Activated CD8-positive, alpha-beta memory T cell treated with anti-CD3 and anti-CD28 coated beads for 36 hours (primary cell): ENCODE measurements around the gene RPF1. TPM values are rescaled to one million over a fixed set of nuclear protein-coding genes. Genes with fewer than 3 reads are reported as not detected.
"Not testable (repeated sequence)": the region's sequence is repeated elsewhere in the genome, so short reads cannot be mapped to it uniquely, and the experiment has no call there.

Experiments used
- CTCF ChIA-PET: fragments of 350-600 bp; sonication (Branson Sonifier 250); formaldehyde crosslinking; loops from one replicate; lab custom pipeline; 2021; ENCODE audit warnings: antibody characterized with exemption; lab: Charles Lee
- POLR2A ChIA-PET: fragments of 350-600 bp; sonication (Branson Sonifier 250); formaldehyde crosslinking; loops from one replicate; lab custom pipeline; 2021; ENCODE audit warnings: antibody characterized with exemption; lab: Charles Lee
- total RNA-seq, 2 experiments: library from RNA; stranded (reverse); gene quantifications; one replicate each; pipeline ENCODE4 v1.2.3, GENCODE V29; 2021

RPF1 gene
- total RNA-seq = 10 to 100 TPM; 60.2 to 62.4 TPM

- POLR2A ChIA-PET = interaction anchor here (1.4 to 2.1 kb wide), 4 partner anchors 25 to 94 kb away, joined by 4 to 10 read pairs (median 8); partner anchors contain the start of genes CTBS, GNG5 and SPATA1
- CTCF ChIA-PET = interaction anchor here (0.8 to 1.9 kb wide), 3 partner anchors 20 to 141 kb away, joined by 3 to 7 read pairs (median 3); no protein-coding TSS in a partner anchor
These were observed at the start of gene RPF1 for GRCh38 chr1:84478876-84479868. Gene RPF1 (plus strand): TSS chr1:84479266. CDS start chr1:84479282, 16 bp downstream.

- POLR2A ChIA-PET = no interaction called here
These were observed 48.5 kb upstream of the RPF1 start for GRCh38 chr1:84430546-84430945.

GRCh38 chr1:84433258-84434080 is 45.6 kb upstream of the RPF1 start:
- ChIA-PET CTCF (interaction anchor here (0.6 to 2.9 kb wide), 7 partner anchors 72 to 339 kb away, joined by 3 to 23 read pairs (median 4); partner anchors contain the start of genes GNG5 and SPATA1), POLR2A (interaction anchor here (0.6 to 0.7 kb wide), 2 partner anchors 140 to 191 kb away, joined by 3 to 4 read pairs; no protein-coding TSS in a partner anchor)

More at GRCh38 chr1:84430546-84430945, 48.5 kb upstream of the RPF1 start:
- CTCF ChIA-PET = no interaction called here

- POLR2A ChIA-PET = interaction anchor here (0.6 to 0.7 kb wide), 3 partner anchors 139 to 978 kb away, joined by 3 to 4 read pairs (median 4); no protein-coding TSS in a partner anchor
- CTCF ChIA-PET = interaction anchor here (0.7 to 2.9 kb wide), 9 partner anchors 34 to 463 kb away, joined by 3 to 23 read pairs (median 4); partner anchors contain the start of genes GNG5 and SPATA1
These were observed 44.8 kb upstream of the RPF1 start for GRCh38 chr1:84434081-84434769.

GRCh38 chr1:84434801-84435549 is 44.1 kb upstream of the RPF1 start:
- ChIA-PET CTCF (interaction anchor here (0.7 to 2.9 kb wide), 9 partner anchors 25 to 463 kb away, joined by 3 to 23 read pairs (median 3); no protein-coding TSS in a partner anchor), POLR2A (interaction anchor here (0.7 kb wide), 1 partner anchor 977 kb away, joined by 4 read pairs; no protein-coding TSS in a partner anchor)

GRCh38 chr1:84436876-84437655 is 42.0 kb upstream of the RPF1 start:
- CTCF ChIA-PET = interaction anchor here (2.6 kb wide), 1 partner anchor 335 kb away, joined by 10 read pairs; no protein-coding TSS in a partner anchor
- POLR2A ChIA-PET = no interaction called here

- CTCF ChIA-PET = interaction anchor here (0.6 to 2.0 kb wide), 19 partner anchors 14 to 340 kb away, joined by 3 to 13 read pairs (median 4); partner anchors contain the start of genes GNG5 and SPATA1
- POLR2A ChIA-PET = interaction anchor here (0.5 to 2.1 kb wide), 2 partner anchors 44 to 131 kb away, joined by 3 to 6 read pairs; partner anchors contain the start of gene CTBS
These were observed 36.8 kb upstream of the RPF1 start for GRCh38 chr1:84442256-84442655.

- ChIA-PET POLR2A (interaction anchor here (2.1 kb wide), 1 partner anchor 131 kb away, joined by 6 read pairs; the partner anchor contains the start of gene CTBS), CTCF (interaction anchor here (0.7 to 2.0 kb wide), 17 partner anchors 20 to 339 kb away, joined by 3 to 13 read pairs (median 4); partner anchors contain the start of genes GNG5 and SPATA1)
These were observed 36.1 kb upstream of the RPF1 start for GRCh38 chr1:84442747-84443646.

- CTCF ChIA-PET, POLR2A ChIA-PET: not testable (repeated sequence)
These were observed 30.4 kb upstream of the RPF1 start for GRCh38 chr1:84448704-84449103.

- POLR2A ChIA-PET = no interaction called here
- CTCF ChIA-PET = interaction anchor here (1.3 kb wide), 1 partner anchor 321 kb away, joined by 3 read pairs; no protein-coding TSS in a partner anchor
These were observed 28.2 kb upstream of the RPF1 start for GRCh38 chr1:84450910-84451309.

GRCh38 chr1:84452436-84452835 is 26.6 kb upstream of the RPF1 start:
- CTCF ChIA-PET = no interaction called here
- POLR2A ChIA-PET = no interaction called here

- POLR2A ChIA-PET = no interaction called here
- CTCF ChIA-PET = no interaction called here
These were observed 16.9 kb upstream of the RPF1 start for GRCh38 chr1:84462118-84462517.

GRCh38 chr1:84467298-84467697 is 11.8 kb upstream of the RPF1 start:
- POLR2A ChIA-PET = no interaction called here
- CTCF ChIA-PET = no interaction called here

- POLR2A ChIA-PET = no interaction called here
- CTCF ChIA-PET = no interaction called here
These were observed 2.8 kb upstream of the RPF1 start for GRCh38 chr1:84476225-84476624.

GRCh38 chr1:84479998-84480397 is 932 bp downstream of the RPF1 start:
- ChIA-PET POLR2A (interaction anchor here (1.5 to 2.1 kb wide), 3 partner anchors 24 to 94 kb away, joined by 7 to 10 read pairs (median 8); partner anchors contain the start of genes CTBS, GNG5 and SPATA1), CTCF (interaction anchor here (0.8 to 2.5 kb wide), 4 partner anchors 19 to 140 kb away, joined by 3 to 9 read pairs (median 5); no protein-coding TSS in a partner anchor)
